CD4-positive, alpha-beta T cell treated with Interleukin-4 for 1 hour (primary cell): ENCODE data around the gene RRM2.

Experiments used
- DNase-seq, 2 donors: peaks; one replicate each; pipeline ENCODE4 v3.0.0-alpha.2; 2020 to 2022

Gene RRM2

DNA sequence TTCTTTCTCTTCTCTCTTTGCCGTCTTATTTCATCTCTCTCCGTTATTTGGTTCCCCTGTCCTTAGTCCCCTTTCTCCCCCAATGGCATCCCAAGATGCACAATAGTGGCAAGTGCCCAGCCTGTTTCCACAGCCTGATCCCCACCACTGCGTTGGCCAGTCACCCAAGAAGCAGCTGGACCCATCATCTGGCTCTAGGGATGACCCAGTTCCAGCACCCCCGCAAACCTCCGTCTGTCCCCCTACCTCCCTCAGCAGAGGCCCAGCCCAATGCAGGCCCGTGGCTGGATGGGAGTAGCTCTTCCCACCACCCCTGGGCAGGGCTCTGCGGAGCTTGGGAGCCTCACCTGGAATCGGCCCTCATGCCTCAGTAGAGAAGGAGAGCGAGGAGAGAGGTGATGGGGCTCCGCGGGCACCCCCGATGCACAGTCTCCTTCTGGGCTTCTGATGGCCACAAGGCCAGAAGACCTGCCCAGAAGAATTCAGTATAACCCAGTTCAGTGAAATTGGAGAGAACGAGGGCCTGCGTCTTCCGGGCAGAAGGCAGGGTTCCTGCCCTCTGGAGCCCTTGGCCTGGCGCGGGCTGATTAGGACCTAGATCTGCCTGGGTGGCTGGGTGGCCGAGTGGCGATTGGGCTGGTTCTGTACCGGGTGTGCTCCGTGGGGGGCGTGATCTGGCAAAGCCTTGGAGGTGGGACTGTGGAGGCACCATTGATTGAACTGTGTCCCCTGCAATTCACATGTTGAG lies 50.9 kb downstream of the RRM2 start:
- no peak for DNase-seq

DNA sequence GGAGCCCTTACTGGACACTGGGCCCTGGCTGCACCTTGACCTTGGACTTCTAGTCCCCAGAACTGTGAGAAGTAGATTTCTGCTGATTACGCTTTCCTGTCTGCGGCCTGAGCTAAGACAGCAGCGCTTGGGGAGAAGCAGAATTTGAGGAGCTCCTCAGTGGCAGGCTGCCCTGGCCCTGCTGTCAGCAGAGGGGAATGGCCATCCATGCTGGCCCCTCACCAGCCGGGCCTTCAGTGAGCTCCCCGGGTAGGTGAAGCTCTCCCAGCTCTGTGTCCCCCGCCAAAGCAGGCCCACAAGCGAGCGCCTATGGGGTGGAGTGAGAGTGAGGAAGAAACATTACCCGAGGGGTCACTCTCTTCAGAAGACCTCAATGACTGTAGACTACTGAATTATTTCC lies 51.6 kb downstream of the RRM2 start:
- no peak for DNase-seq

- DNase-seq: no peak
Measured at GRCh38 chr2:10175441-10175840, 52.9 kb downstream of the RRM2 start.

DNA sequence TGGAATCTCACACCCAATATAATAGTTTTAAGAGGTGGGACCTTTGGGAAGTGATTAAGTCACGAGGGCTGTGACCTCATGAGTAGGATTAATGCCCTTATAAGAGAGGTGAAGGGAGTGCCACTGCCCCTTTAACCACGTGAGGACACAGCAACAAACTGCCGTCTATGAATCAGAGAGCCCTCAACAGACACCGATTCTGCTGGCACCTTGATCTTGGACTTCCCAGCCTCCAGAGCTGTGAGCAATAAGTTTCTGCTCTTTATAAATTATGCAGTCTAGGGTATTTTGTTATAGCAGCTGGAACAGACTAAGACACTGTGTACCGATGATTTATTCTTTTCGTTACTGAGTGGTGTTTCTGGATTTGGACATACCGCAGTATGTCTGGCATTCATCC lies 56.2 kb downstream of the RRM2 start:
- DNase-seq: no peak

- no peak for DNase-seq
Measured at GRCh38 chr2:10179422-10179821, 56.9 kb downstream of the RRM2 start.

DNA sequence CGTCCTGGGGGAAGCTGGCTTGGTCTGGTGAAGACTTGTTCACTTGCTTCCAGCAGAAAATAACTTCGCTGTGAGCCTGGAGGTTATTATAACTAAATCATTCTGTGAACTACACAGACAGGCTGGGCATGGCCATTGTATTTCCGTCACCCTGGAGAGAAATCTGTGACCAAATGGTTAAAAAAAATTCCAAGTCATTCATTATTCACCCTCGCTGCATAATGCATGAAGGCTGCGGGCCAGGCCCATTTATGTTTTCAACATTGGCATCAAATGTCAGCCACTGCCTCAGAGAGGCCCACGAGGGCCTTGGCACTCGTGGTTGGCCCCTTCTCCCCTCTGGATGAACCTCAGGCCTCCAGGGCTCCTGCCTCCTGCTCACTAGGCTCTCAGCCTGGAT lies 57.7 kb downstream of the RRM2 start:
- no peak for DNase-seq
